Measurements from ENCODE around the gene SHH. TPM values are rescaled to one million over a fixed set of nuclear protein-coding genes. Genes with fewer than 3 reads are reported as not detected.

Gene SHH
- total RNA-seq, 1 experiment from 2014 or later = 0.26 TPM

DNA sequence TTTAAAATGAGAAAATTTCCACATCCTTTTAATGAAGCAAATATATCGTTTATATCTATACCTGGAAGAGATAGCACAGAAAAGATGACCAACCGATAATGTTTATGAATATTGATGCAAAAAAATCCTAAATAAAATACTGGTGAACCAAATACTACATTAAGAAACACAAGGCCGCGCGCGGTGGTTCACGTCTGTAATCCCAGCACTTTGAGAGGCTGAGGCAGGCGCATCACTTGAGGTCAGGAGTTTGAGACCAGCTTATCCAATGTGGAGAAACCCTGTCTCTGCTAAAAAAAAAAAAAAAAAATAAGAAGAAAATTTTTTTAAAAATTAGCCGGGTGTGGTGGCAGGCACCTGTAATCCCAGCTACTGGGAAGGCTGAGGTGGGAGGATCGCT lies 25.8 kb downstream of the SHH start:
- Mint-ChIP-seq H3K27me3 (ENCODE audit: low read depth) (peaks cover 32% of the 10 kb centered on the region), H3K4me1 (peaks cover 12% of the 10 kb centered on the region), H3K9me3 (peaks cover 2% of the 10 kb centered on the region; the same call in 1 of the 2 replicates), H3K4me3 (peak overlapping the region; percentile 60), H3K36me3 (0 out of 2 replicates have a peak, but pooled peaks cover 3% of the 10 kb centered on the region), H3K27ac (no peak overlapping the region)
- ChIA-PET POLR2A (no interaction called here), CTCF (no interaction called here)
- TF ChIP-seq IRF2 (CRISPR knock-in tag; IDR thresholded peaks at IDR 0.05; ENCODE audit: borderline replicate concordance, low read depth) (no peak), ZNF671 (CRISPR knock-in tag; IDR thresholded peaks at IDR 0.05) (no peak), NR3C1 (CRISPR knock-in tag; conservative IDR thresholded peaks at IDR 0.05; ENCODE audit: low read depth) (no peak), NR2C2 (CRISPR knock-in tag; IDR thresholded peaks at IDR 0.05) (no peak), ESRRA (CRISPR knock-in tag; IDR thresholded peaks at IDR 0.05; ENCODE audit: borderline replicate concordance) (no peak), ATF1 (CRISPR knock-in tag; IDR thresholded peaks at IDR 0.05) (no peak), TCF7 (CRISPR knock-in tag; IDR thresholded peaks at IDR 0.05; ENCODE audit: low read depth) (no peak), GRHL2 (CRISPR knock-in tag; IDR thresholded peaks at IDR 0.05; ENCODE audit: insufficient replicate concordance, severe bottlenecking) (no peak), ZNF219 (CRISPR knock-in tag; IDR thresholded peaks at IDR 0.05; ENCODE audit: borderline replicate concordance) (no peak), SP1 (CRISPR knock-in tag; conservative IDR thresholded peaks at IDR 0.05) (no peak), JAZF1 (CRISPR knock-in tag; IDR thresholded peaks at IDR 0.05) (no peak), ZNF232 (CRISPR knock-in tag; IDR thresholded peaks at IDR 0.05) (no peak)
- TF ChIP-seq, protein P1, sequence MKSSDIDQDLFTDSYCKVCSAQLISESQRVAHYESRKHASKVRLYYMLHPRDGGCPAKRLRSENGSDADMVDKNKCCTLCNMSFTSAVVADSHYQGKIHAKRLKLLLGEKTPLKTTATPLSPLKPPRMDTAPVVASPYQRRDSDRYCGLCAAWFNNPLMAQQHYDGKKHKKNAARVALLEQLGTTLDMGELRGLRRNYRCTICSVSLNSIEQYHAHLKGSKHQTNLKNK (CRISPR knock-in tag; IDR thresholded peaks at IDR 0.05) = no peak
- TF ChIP-seq, protein P2, sequence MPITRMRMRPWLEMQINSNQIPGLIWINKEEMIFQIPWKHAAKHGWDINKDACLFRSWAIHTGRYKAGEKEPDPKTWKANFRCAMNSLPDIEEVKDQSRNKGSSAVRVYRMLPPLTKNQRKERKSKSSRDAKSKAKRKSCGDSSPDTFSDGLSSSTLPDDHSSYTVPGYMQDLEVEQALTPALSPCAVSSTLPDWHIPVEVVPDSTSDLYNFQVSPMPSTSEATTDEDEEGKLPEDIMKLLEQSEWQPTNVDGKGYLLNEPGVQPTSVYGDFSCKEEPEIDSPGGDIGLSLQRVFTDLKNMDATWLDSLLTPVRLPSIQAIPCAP (CRISPR knock-in tag; IDR thresholded peaks at IDR 0.05) = no peak
- TF ChIP-seq, protein P3, sequence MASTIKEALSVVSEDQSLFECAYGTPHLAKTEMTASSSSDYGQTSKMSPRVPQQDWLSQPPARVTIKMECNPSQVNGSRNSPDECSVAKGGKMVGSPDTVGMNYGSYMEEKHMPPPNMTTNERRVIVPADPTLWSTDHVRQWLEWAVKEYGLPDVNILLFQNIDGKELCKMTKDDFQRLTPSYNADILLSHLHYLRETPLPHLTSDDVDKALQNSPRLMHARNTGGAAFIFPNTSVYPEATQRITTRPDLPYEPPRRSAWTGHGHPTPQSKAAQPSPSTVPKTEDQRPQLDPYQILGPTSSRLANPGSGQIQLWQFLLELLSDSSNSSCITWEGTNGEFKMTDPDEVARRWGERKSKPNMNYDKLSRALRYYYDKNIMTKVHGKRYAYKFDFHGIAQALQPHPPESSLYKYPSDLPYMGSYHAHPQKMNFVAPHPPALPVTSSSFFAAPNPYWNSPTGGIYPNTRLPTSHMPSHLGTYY (CRISPR knock-in tag; IDR thresholded peaks at IDR 0.05) = no peak
- TF ChIP-seq, protein P4, sequence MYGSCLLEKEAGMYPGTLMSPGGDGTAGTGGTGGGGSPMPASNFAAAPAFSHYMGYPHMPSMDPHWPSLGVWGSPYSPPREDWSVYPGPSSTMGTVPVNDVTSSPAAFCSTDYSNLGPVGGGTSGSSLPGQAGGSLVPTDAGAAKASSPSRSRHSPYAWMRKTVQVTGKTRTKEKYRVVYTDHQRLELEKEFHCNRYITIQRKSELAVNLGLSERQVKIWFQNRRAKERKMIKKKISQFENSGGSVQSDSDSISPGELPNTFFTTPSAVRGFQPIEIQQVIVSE (CRISPR knock-in tag; IDR thresholded peaks at IDR 0.05; ENCODE audit: borderline replicate concordance) = no peak
- TF ChIP-seq, protein P5, sequence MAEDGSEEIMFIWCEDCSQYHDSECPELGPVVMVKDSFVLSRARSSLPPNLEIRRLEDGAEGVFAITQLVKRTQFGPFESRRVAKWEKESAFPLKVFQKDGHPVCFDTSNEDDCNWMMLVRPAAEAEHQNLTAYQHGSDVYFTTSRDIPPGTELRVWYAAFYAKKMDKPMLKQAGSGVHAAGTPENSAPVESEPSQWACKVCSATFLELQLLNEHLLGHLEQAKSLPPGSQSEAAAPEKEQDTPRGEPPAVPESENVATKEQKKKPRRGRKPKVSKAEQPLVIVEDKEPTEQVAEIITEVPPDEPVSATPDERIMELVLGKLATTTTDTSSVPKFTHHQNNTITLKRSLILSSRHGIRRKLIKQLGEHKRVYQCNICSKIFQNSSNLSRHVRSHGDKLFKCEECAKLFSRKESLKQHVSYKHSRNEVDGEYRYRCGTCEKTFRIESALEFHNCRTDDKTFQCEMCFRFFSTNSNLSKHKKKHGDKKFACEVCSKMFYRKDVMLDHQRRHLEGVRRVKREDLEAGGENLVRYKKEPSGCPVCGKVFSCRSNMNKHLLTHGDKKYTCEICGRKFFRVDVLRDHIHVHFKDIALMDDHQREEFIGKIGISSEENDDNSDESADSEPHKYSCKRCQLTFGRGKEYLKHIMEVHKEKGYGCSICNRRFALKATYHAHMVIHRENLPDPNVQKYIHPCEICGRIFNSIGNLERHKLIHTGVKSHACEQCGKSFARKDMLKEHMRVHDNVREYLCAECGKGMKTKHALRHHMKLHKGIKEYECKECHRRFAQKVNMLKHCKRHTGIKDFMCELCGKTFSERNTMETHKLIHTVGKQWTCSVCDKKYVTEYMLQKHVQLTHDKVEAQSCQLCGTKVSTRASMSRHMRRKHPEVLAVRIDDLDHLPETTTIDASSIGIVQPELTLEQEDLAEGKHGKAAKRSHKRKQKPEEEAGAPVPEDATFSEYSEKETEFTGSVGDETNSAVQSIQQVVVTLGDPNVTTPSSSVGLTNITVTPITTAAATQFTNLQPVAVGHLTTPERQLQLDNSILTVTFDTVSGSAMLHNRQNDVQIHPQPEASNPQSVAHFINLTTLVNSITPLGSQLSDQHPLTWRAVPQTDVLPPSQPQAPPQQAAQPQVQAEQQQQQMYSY (CRISPR knock-in tag; IDR thresholded peaks at IDR 0.05) = no peak
- DNase-seq (ENCODE audit: low spot score) (no peak), ATAC-seq (no peak)

DNA sequence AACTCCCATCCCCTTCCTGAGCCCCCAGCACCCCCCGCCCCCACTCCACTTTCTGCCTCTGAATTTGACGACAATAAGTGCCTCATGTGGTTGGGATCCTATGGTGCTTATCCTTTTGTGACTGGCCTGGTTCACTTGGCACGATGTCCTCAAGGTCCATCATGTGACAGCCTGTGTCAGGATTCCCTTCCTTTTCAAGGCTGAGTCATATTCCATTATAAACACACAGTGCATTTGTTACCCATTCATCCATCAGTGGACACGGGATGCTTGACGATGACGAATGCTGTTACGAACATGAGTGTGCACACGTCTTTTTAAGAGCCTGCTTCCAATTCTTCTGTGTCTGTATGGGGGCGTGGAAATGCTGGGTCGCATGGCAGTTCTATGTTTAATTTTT lies 26.7 kb downstream of the SHH start:
- CTCF ChIA-PET = no interaction called here
- DNase-seq (ENCODE audit: low spot score) (no peak), ATAC-seq (no peak)
- no peak overlapping the region for H3K27ac Mint-ChIP-seq
- H3K9me3 Mint-ChIP-seq = no peaks in the 10 kb centered on the region
- 0 out of 2 replicates have a peak, but pooled peaks cover 3% of the 10 kb centered on the region for H3K36me3 Mint-ChIP-seq
- H3K4me3 Mint-ChIP-seq = no peak overlapping the region
- peaks cover 29% of the 10 kb centered on the region for H3K27me3 Mint-ChIP-seq (ENCODE audit: low read depth)
- peaks cover 18% of the 10 kb centered on the region for H3K4me1 Mint-ChIP-seq
- POLR2A ChIA-PET = no interaction called here
- TF ChIP-seq, protein P6, sequence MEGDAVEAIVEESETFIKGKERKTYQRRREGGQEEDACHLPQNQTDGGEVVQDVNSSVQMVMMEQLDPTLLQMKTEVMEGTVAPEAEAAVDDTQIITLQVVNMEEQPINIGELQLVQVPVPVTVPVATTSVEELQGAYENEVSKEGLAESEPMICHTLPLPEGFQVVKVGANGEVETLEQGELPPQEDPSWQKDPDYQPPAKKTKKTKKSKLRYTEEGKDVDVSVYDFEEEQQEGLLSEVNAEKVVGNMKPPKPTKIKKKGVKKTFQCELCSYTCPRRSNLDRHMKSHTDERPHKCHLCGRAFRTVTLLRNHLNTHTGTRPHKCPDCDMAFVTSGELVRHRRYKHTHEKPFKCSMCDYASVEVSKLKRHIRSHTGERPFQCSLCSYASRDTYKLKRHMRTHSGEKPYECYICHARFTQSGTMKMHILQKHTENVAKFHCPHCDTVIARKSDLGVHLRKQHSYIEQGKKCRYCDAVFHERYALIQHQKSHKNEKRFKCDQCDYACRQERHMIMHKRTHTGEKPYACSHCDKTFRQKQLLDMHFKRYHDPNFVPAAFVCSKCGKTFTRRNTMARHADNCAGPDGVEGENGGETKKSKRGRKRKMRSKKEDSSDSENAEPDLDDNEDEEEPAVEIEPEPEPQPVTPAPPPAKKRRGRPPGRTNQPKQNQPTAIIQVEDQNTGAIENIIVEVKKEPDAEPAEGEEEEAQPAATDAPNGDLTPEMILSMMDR (IDR thresholded peaks at IDR 0.05) = no peak
- TF ChIP-seq GTF2I (CRISPR knock-in tag; conservative IDR thresholded peaks at IDR 0.05) (no peak), GRHL2 (CRISPR knock-in tag; IDR thresholded peaks at IDR 0.05; ENCODE audit: insufficient replicate concordance, severe bottlenecking) (no peak), SMAD3 (CRISPR knock-in tag; IDR thresholded peaks at IDR 0.05; ENCODE audit: borderline replicate concordance) (no peak), RORB (CRISPR knock-in tag; IDR thresholded peaks at IDR 0.05) (no peak), OVOL2 (CRISPR knock-in tag; IDR thresholded peaks at IDR 0.05; ENCODE audit: borderline replicate concordance) (no peak)
- TF ChIP-seq, protein P7, sequence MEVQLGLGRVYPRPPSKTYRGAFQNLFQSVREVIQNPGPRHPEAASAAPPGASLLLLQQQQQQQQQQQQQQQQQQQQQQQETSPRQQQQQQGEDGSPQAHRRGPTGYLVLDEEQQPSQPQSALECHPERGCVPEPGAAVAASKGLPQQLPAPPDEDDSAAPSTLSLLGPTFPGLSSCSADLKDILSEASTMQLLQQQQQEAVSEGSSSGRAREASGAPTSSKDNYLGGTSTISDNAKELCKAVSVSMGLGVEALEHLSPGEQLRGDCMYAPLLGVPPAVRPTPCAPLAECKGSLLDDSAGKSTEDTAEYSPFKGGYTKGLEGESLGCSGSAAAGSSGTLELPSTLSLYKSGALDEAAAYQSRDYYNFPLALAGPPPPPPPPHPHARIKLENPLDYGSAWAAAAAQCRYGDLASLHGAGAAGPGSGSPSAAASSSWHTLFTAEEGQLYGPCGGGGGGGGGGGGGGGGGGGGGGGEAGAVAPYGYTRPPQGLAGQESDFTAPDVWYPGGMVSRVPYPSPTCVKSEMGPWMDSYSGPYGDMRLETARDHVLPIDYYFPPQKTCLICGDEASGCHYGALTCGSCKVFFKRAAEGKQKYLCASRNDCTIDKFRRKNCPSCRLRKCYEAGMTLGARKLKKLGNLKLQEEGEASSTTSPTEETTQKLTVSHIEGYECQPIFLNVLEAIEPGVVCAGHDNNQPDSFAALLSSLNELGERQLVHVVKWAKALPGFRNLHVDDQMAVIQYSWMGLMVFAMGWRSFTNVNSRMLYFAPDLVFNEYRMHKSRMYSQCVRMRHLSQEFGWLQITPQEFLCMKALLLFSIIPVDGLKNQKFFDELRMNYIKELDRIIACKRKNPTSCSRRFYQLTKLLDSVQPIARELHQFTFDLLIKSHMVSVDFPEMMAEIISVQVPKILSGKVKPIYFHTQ (CRISPR knock-in tag; IDR thresholded peaks at IDR 0.05) = no peak
- TF ChIP-seq, protein P8, sequence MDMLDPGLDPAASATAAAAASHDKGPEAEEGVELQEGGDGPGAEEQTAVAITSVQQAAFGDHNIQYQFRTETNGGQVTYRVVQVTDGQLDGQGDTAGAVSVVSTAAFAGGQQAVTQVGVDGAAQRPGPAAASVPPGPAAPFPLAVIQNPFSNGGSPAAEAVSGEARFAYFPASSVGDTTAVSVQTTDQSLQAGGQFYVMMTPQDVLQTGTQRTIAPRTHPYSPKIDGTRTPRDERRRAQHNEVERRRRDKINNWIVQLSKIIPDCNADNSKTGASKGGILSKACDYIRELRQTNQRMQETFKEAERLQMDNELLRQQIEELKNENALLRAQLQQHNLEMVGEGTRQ (CRISPR knock-in tag; IDR thresholded peaks at IDR 0.05) = no peak

All from WTC11 (cell line).